Measurements from ENCODE around the gene ICOS.

ICOS gene

DNA sequence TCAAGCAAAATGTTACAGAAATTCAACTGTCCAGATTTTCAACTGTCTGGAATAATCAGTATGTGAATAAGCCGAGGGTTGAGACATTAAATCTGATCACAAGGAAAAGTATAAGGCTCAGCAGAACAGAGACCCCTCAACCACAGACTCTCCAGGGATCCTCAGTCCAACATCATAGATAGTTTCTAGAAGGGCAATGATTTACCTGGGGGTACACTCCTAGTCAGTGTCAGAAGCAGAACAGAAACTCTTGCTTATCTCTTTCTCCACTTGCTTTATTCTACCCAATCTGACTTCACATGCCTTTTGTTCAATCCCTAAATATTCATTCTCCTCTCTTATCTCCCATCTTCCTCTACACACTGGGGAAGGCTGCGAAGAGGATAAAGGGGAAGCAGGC lies 36.4 kb downstream of the ICOS start:
- Histone ChIP-seq H2AFZ (ENCODE audit: low read length) (no peak overlapping the region), H3K27ac (ENCODE audit: low read depth, low read length, poor library complexity, severe bottlenecking) (no peak overlapping the region), H3K4me1 (ENCODE audit: insufficient read depth, low read length, severe bottlenecking) (no peaks in the 10 kb centered on the region), H3K4me2 (ENCODE audit: low read length) (no peak overlapping the region), H3K79me2 (ENCODE audit: insufficient read depth, low read length) (no peaks in the 10 kb centered on the region), H3K36me3 (ENCODE audit: insufficient read depth, low read length) (no peaks in the 10 kb centered on the region), H3K9me3 (ENCODE audit: low read length) (no peaks in the 10 kb centered on the region), H3K9me2 (ENCODE audit: low read depth, low read length) (no peaks in the 10 kb centered on the region), H3K9ac (ENCODE audit: low read length) (no peak overlapping the region), H3K4me3 (ENCODE audit: low read depth, low read length, poor library complexity, severe bottlenecking) (no peak overlapping the region), H3F3A (ENCODE audit: insufficient read depth, low read length) (no peaks in the 10 kb centered on the region), H3K27me3 (ENCODE audit: insufficient read depth, low read length) (no peaks in the 10 kb centered on the region), H4K20me1 (ENCODE audit: insufficient read depth, low read length) (no peaks in the 10 kb centered on the region)
- TF ChIP-seq EZH2 (IDR thresholded peaks at IDR 0.05; ENCODE audit: borderline replicate concordance, low read length), result no peak
- TF ChIP-seq CTCF (IDR thresholded peaks at IDR 0.05; ENCODE audit: low read length), result no peak

DNA sequence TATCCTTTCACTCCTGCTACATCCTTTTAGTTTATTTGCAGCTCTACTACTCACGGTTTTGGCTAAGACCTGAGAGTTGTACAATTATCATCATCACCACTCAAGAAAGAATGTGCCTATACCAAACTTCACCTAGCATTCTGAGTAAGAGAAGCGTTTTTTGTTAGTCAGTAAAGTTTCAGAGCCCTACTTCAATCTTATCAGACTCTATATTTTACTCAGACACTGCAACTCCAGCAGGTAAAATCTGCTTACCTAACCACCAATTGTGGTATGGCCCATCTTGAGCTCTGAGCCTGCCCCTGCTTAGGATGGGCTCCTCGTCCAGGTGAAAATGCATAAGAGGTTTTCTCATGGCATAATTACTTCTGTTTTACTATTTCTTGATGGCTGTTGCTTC lies 37.1 kb downstream of the ICOS start:
- no peak overlapping the region for H3K9ac ChIP-seq (ENCODE audit: low read length)
- no peaks in the 10 kb centered on the region for H3F3A ChIP-seq (ENCODE audit: insufficient read depth, low read length)
- H2AFZ ChIP-seq (ENCODE audit: low read length), result no peak overlapping the region
- H3K4me2 ChIP-seq (ENCODE audit: low read length), result no peak overlapping the region
- no peak overlapping the region for H3K4me3 ChIP-seq (ENCODE audit: low read depth, low read length, poor library complexity, severe bottlenecking)
- H3K36me3 ChIP-seq (ENCODE audit: insufficient read depth, low read length), result no peaks in the 10 kb centered on the region
- no peaks in the 10 kb centered on the region for H3K27me3 ChIP-seq (ENCODE audit: insufficient read depth, low read length)
- no peaks in the 10 kb centered on the region for H4K20me1 ChIP-seq (ENCODE audit: insufficient read depth, low read length)
- H3K9me2 ChIP-seq (ENCODE audit: low read depth, low read length), result no peaks in the 10 kb centered on the region
- H3K9me3 ChIP-seq (ENCODE audit: low read length), result no peaks in the 10 kb centered on the region
- H3K27ac ChIP-seq (ENCODE audit: low read depth, low read length, poor library complexity, severe bottlenecking), result no peak overlapping the region
- H3K79me2 ChIP-seq (ENCODE audit: insufficient read depth, low read length), result no peaks in the 10 kb centered on the region
- TF ChIP-seq CTCF (IDR thresholded peaks at IDR 0.05; ENCODE audit: low read length) (no peak), EZH2 (IDR thresholded peaks at IDR 0.05; ENCODE audit: borderline replicate concordance, low read length) (no peak)
- no peaks in the 10 kb centered on the region for H3K4me1 ChIP-seq (ENCODE audit: insufficient read depth, low read length, severe bottlenecking)

- H3K9me3 ChIP-seq (ENCODE audit: low read length), result no peaks in the 10 kb centered on the region
- no peak overlapping the region for H3K9ac ChIP-seq (ENCODE audit: low read length)
- H3K4me3 ChIP-seq (ENCODE audit: low read depth, low read length, poor library complexity, severe bottlenecking), result no peak overlapping the region
- TF ChIP-seq EZH2 (IDR thresholded peaks at IDR 0.05; ENCODE audit: borderline replicate concordance, low read length) (no peak), CTCF (IDR thresholded peaks at IDR 0.05; ENCODE audit: low read length) (no peak)
- H3K9me2 ChIP-seq (ENCODE audit: low read depth, low read length), result no peaks in the 10 kb centered on the region
- no peaks in the 10 kb centered on the region for H3K4me1 ChIP-seq (ENCODE audit: insufficient read depth, low read length, severe bottlenecking)
- H3K79me2 ChIP-seq (ENCODE audit: insufficient read depth, low read length), result no peaks in the 10 kb centered on the region
- H3K27me3 ChIP-seq (ENCODE audit: insufficient read depth, low read length), result no peaks in the 10 kb centered on the region
- no peaks in the 10 kb centered on the region for H4K20me1 ChIP-seq (ENCODE audit: insufficient read depth, low read length)
- no peak overlapping the region for H3K4me2 ChIP-seq (ENCODE audit: low read length)
- H3K36me3 ChIP-seq (ENCODE audit: insufficient read depth, low read length), result no peaks in the 10 kb centered on the region
- H2AFZ ChIP-seq (ENCODE audit: low read length), result no peak overlapping the region
- no peaks in the 10 kb centered on the region for H3F3A ChIP-seq (ENCODE audit: insufficient read depth, low read length)
- H3K27ac ChIP-seq (ENCODE audit: low read depth, low read length, poor library complexity, severe bottlenecking), result no peak overlapping the region
Measured at GRCh38 chr2:203975912-203976311, 39.3 kb downstream of the ICOS start.

Measured in OCI-LY1 (cell line).